Activated B cell treated with CpG ODN at 0.5 μM for 24 hours (primary cell): Measurements from ENCODE around the gene KDM5A. TPM values are rescaled to one million over a fixed set of nuclear protein-coding genes. Genes with fewer than 3 reads are reported as not detected.

Experiments used
- ATAC-seq: fragments of 200-7000 bp; cut with Tn5 transposase; one replicate; pipeline ENCODE4 v1.10.0; 2021; ENCODE audit warnings: low read depth, mild to moderate bottlenecking, moderate library complexity
- CTCF ChIA-PET: fragments of 350-600 bp; sonication (Branson Sonifier 250); formaldehyde crosslinking; loops from one replicate; lab custom pipeline; 2021; ENCODE audit warnings: antibody characterized with exemption; lab: Charles Lee
- POLR2A ChIA-PET: fragments of 350-600 bp; sonication (Branson Sonifier 250); formaldehyde crosslinking; loops from one replicate; lab custom pipeline; 2021; ENCODE audit warnings: antibody characterized with exemption; lab: Charles Lee
- DNase-seq: peaks from one replicate; pipeline ENCODE4 v3.0.0; 2022
- H3K27ac Mint-ChIP-seq: one replicate; pipeline ENCODE4 v1.8.0; 2020; ENCODE audit warnings: mixed read lengths
- H3K27me3 Mint-ChIP-seq: one replicate; pipeline ENCODE4 v1.8.0; 2021; ENCODE audit warnings: mixed read lengths
- H3K36me3 Mint-ChIP-seq: one replicate; pipeline ENCODE4 v1.8.0; 2021; ENCODE audit warnings: low read depth, mixed read lengths
- H3K4me1 Mint-ChIP-seq: one replicate; pipeline ENCODE4 v1.8.0; 2021; ENCODE audit warnings: mixed read lengths
- H3K4me3 Mint-ChIP-seq: one replicate; pipeline ENCODE4 v1.8.0; 2020; ENCODE audit warnings: mild to moderate bottlenecking, mixed read lengths
- H3K9me3 Mint-ChIP-seq: one replicate; pipeline ENCODE4 v1.8.0; 2020; ENCODE audit warnings: mixed read lengths
- CTCF ChIP-seq: fragments of 200-600 bp; IDR thresholded peaks from one replicate; pipeline ENCODE4 v1.8.0; 2022; ENCODE audit warnings: antibody characterized with exemption, mild to moderate bottlenecking
- intact Hi-C: fragments of 100-400 bp; cut with micrococcal nuclease; formaldehyde crosslinking; loops from one replicate; pipeline ENCODE4 v1.15.1; 2024
- total RNA-seq: library from RNA; stranded (reverse); gene quantifications from 2 replicates; pipeline ENCODE4 v1.2.3, GENCODE V29; 2022

Gene KDM5A
- total RNA-seq, 1 donor from 2014 or later, result 135 TPM

GRCh38 chr12:265096-265495 is 124.0 kb downstream of the KDM5A start:
- intact Hi-C loops, result no loop called here
- Mint-ChIP-seq H3K36me3 (no peaks in the 10 kb centered on the region), H3K4me1 (no peaks in the 10 kb centered on the region), H3K27ac (no peak overlapping the region), H3K9me3 (no peaks in the 10 kb centered on the region), H3K4me3 (no peak overlapping the region), H3K27me3 (peaks cover 10% of the 10 kb centered on the region)
- ChIA-PET POLR2A (no interaction called here), CTCF (no interaction called here)
- no peak for TF ChIP-seq CTCF
- DNase-seq (no peak), ATAC-seq (no peak)

- no peak overlapping the region for H3K27ac Mint-ChIP-seq
- no peaks in the 10 kb centered on the region for H3K9me3 Mint-ChIP-seq
- H3K4me3 Mint-ChIP-seq, result no peak overlapping the region
- H3K27me3 Mint-ChIP-seq, result peaks cover 14% of the 10 kb centered on the region
- ChIA-PET CTCF (no interaction called here), POLR2A (no interaction called here)
- intact Hi-C loops, result no loop called here
- DNase-seq (no peak), ATAC-seq (no peak)
- no peak for TF ChIP-seq CTCF
- no peaks in the 10 kb centered on the region for H3K36me3 Mint-ChIP-seq
- H3K4me1 Mint-ChIP-seq, result no peaks in the 10 kb centered on the region
These were observed 124.9 kb downstream of the KDM5A start for GRCh38 chr12:264269-264668.

GRCh38 chr12:263574-263973 is 125.5 kb downstream of the KDM5A start:
- intact Hi-C loops, result no loop called here
- ChIA-PET CTCF (no interaction called here), POLR2A (no interaction called here)
- DNase-seq, result no peak
- Mint-ChIP-seq H3K4me1 (no peaks in the 10 kb centered on the region), H3K27ac (no peak overlapping the region), H3K36me3 (no peaks in the 10 kb centered on the region), H3K9me3 (no peaks in the 10 kb centered on the region), H3K4me3 (no peak overlapping the region), H3K27me3 (peaks cover 14% of the 10 kb centered on the region)
- no peak for ATAC-seq
- TF ChIP-seq CTCF, result no peak

GRCh38 chr12:262817-263216 is 126.3 kb downstream of the KDM5A start, which contains the start of gene SLC6A13:
SLC6A13 (minus strand) TSS chr12:262836; CDS start chr12:260052, 2,784 bp downstream.
- POLR2A ChIA-PET, result no interaction called here
- DNase-seq (no peak), ATAC-seq (no peak)
- no peak for TF ChIP-seq CTCF
- Mint-ChIP-seq H3K27me3 (peaks cover 20% of the 10 kb centered on the region), H3K4me1 (no peaks in the 10 kb centered on the region), H3K4me3 (no peak within 1 kb of the TSS), H3K27ac (no peak within 1 kb of the TSS), H3K9me3 (no peaks in the 10 kb centered on the region), H3K36me3 (no peaks in the 10 kb centered on the region)
- CTCF ChIA-PET, result no interaction called here
- intact Hi-C loops, result no loop called here

GRCh38 chr12:262113-262512 is 127.0 kb downstream of the KDM5A start:
- Mint-ChIP-seq H3K4me3 (no peak overlapping the region), H3K4me1 (no peaks in the 10 kb centered on the region), H3K9me3 (no peaks in the 10 kb centered on the region), H3K27me3 (peaks cover 26% of the 10 kb centered on the region), H3K36me3 (no peaks in the 10 kb centered on the region), H3K27ac (no peak overlapping the region)
- ATAC-seq (no peak), DNase-seq (no peak)
- intact Hi-C loops, result no loop called here
- ChIA-PET POLR2A (no interaction called here), CTCF (no interaction called here)
- TF ChIP-seq CTCF, result no peak
